ENCODE results near the gene C2CD3. TPM values are rescaled to one million over a fixed set of nuclear protein-coding genes. Genes with fewer than 3 reads are reported as not detected.

The C2CD3 gene
- total and polyA plus RNA-seq, 2 experiments from 2014 or later, result 7.3 to 9.2 TPM

DNA sequence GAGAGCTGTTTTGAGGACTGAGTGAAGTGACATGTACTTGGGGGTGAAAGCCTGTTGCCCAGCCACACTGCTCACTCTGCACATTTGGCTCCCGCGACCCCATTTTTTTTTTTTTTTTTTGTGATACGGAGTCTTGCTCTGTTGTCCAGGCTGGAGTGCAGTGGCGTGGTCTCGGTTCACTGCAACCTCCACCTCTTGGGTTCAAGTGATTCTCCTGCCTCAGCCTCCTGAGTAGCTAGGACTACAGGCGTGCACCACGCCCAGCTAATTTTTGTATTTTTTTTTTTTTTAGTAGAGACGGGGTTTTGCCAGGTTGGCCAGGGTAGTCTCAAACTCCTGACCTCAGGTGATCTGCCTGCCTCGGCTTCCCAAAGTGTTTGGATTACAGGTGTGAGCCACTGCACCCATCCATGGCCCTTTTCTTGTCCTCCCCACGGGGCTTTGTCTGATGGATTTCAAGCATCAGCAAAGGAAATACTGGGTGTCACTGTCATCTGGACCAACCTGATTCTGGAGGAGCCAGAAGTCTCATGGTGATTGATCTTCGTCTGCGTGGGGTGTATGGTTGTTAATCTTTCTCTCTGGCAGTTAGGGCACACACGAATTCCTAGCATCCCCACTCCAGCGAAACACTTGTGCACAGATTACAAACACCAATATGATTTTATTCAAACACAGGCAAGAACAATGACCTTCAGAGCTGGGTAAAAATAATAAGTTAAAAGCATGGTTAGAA lies 158.6 kb downstream of the C2CD3 start:
- Histone ChIP-seq H3K9ac (no peak overlapping the region), H3K9me3 (ENCODE audit: low read depth) (no peaks in the 10 kb centered on the region), H3K27ac (no peak overlapping the region), H3K4me3 (no peak overlapping the region), H2AFZ (no peak overlapping the region), H3K27me3 (replicated peaks; ENCODE audit: insufficient read depth) (no peaks in the 10 kb centered on the region), H3K9me2 (ENCODE audit: insufficient read depth) (no peaks in the 10 kb centered on the region), H3K79me2 (ENCODE audit: insufficient read depth) (no peaks in the 10 kb centered on the region), H3F3A (ENCODE audit: insufficient read depth) (no peaks in the 10 kb centered on the region), H3K4me1 (ENCODE audit: insufficient read depth) (no peaks in the 10 kb centered on the region), H4K20me1 (ENCODE audit: insufficient read depth) (no peaks in the 10 kb centered on the region), H3K4me2 (ENCODE audit: unreplicated experiment) (no peak overlapping the region), H3K36me3 (ENCODE audit: low read depth) (no peaks in the 10 kb centered on the region)
- WGBS, 2 experiments (ENCODE audit: low coverage in 1 of 2, low lambda C conversion rate in 2 of 2, missing lambda C conversion rate in 2 of 2), result 97 to 98% methylated on average over 13 to 14 of the region's 14 CpGs
- DNase-seq, result no peak
- in situ Hi-C loops (cut with MboI), result no loop called here
- TF ChIP-seq EZH2phosphoT487 (IDR thresholded peaks at IDR 0.05; ENCODE audit: insufficient read depth, low read depth) (no peak), EZH2 (IDR thresholded peaks at IDR 0.05; ENCODE audit: insufficient read depth, poor library complexity, severe bottlenecking) (no peak)

DNA sequence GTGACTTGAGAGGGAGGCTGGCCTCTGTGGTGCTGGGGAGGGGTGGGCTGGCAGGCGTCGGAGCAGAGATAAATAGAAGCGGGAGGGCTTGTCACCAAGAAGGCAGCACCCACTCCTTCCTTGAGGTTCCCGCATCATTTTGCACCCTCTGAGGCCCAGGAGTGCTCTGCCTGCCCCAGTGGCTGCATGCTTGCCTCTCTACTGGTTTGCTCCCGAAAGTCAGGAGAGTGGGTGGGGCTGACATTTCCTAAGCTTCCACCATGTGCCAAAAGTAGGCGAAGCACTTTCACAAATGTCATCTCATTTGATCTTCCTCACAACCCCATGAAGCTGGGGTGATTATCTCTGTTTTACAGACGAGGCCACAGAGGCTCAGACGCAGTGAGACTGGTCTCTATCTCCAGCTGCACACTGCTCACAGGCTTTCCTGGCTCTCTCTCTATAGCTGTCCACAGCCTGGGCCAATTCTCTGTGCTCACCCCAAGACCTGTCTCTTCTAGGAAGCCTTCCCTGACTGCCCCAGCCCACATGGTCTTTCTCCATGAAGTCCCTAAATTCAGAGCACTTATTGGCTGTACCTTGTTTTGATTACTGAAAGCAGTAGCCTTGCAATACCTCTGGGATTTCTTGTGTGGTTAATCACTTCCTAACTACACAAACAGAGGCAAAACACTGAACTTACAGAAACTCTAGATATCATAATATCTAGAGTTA lies 159.3 kb downstream of the C2CD3 start:
- Histone ChIP-seq H3K9ac (no peak overlapping the region), H3K4me2 (ENCODE audit: unreplicated experiment) (no peak overlapping the region), H3K79me2 (ENCODE audit: insufficient read depth) (no peaks in the 10 kb centered on the region), H3K4me1 (ENCODE audit: insufficient read depth) (no peaks in the 10 kb centered on the region), H3K36me3 (ENCODE audit: low read depth) (no peaks in the 10 kb centered on the region), H3K27me3 (replicated peaks; ENCODE audit: insufficient read depth) (no peaks in the 10 kb centered on the region), H3K27ac (no peak overlapping the region), H3K9me3 (ENCODE audit: low read depth) (no peaks in the 10 kb centered on the region), H3F3A (ENCODE audit: insufficient read depth) (no peaks in the 10 kb centered on the region), H3K4me3 (no peak overlapping the region), H3K9me2 (ENCODE audit: insufficient read depth) (no peaks in the 10 kb centered on the region), H4K20me1 (ENCODE audit: insufficient read depth) (no peaks in the 10 kb centered on the region), H2AFZ (no peak overlapping the region)
- peak; percentile 55 for DNase-seq
- in situ Hi-C loops (cut with MboI), result no loop called here
- TF ChIP-seq EZH2 (IDR thresholded peaks at IDR 0.05; ENCODE audit: insufficient read depth, poor library complexity, severe bottlenecking), result no peak
- no peak for TF ChIP-seq EZH2phosphoT487 (IDR thresholded peaks at IDR 0.05; ENCODE audit: insufficient read depth, low read depth)
- 83 to 85% methylated on average over 8 of the region's 8 CpGs for WGBS, 2 experiments (ENCODE audit: low coverage in 1 of 2, low lambda C conversion rate in 2 of 2, missing lambda C conversion rate in 2 of 2)

DNA sequence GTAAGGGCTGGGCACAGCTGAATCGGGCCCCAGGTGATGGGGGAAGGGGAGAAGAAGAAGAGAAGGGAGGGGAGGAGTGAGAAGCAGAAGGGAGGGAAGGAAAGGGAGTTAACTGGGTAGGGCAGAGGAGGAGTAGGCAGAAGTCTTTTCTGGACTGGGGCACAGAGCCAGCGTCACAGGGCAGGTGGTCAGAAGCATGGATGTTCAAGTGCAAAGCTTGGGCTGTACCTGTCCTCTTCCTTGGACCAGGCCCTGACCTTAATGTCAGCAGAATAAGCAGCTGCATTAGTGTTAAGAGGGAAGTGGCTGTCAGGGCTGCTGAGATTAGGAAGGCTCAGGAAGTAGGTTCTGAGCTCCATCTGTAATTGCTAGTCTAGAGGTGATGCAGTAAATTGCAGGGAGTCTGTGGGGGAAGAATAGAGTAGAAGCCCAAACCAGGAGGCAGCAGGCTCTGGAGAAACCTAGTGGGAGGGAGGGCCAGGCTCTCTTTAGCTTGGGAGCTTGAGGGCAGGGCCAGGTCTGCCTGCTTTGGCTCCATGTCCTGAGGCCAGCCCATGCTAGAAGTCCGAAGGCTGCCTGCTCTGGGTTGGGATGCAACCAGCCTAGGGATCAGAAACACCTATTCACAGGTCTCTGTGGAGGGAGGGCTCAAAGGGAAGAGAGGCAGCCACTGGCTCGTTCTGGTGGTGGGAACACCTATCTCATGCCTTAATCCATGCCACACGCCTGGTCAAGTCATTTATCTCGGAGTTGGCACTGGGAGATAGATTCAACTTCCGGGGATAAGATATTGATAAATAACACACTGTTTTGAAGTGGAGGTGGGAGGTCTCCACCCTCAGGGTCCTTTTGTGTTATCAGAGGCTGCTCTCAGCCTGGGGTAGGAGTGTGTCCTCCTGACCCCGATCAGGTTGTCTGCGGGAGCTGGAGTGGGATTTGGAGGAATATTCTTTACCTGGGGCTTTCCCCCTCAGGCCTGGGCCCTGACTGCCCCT lies 160.2 kb downstream of the C2CD3 start:
- Histone ChIP-seq H3K27ac (no peak overlapping the region), H3K9me2 (ENCODE audit: insufficient read depth) (no peaks in the 10 kb centered on the region), H3K9ac (no peak overlapping the region), H3K4me3 (no peak overlapping the region), H3K79me2 (ENCODE audit: insufficient read depth) (no peaks in the 10 kb centered on the region), H4K20me1 (ENCODE audit: insufficient read depth) (no peaks in the 10 kb centered on the region), H3K4me1 (ENCODE audit: insufficient read depth) (no peaks in the 10 kb centered on the region), H3K27me3 (replicated peaks; ENCODE audit: insufficient read depth) (no peaks in the 10 kb centered on the region), H2AFZ (no peak overlapping the region), H3K4me2 (ENCODE audit: unreplicated experiment) (no peak overlapping the region), H3K36me3 (ENCODE audit: low read depth) (no peaks in the 10 kb centered on the region), H3F3A (ENCODE audit: insufficient read depth) (no peaks in the 10 kb centered on the region), H3K9me3 (ENCODE audit: low read depth) (no peaks in the 10 kb centered on the region)
- in situ Hi-C loops (cut with MboI), result no loop called here
- DNase-seq, result no peak
- no peak for TF ChIP-seq EZH2phosphoT487 (IDR thresholded peaks at IDR 0.05; ENCODE audit: insufficient read depth, low read depth)
- 89 to 92% methylated on average over 9 of the region's 9 CpGs for WGBS, 2 experiments (ENCODE audit: low coverage in 1 of 2, low lambda C conversion rate in 2 of 2, missing lambda C conversion rate in 2 of 2)

DNA sequence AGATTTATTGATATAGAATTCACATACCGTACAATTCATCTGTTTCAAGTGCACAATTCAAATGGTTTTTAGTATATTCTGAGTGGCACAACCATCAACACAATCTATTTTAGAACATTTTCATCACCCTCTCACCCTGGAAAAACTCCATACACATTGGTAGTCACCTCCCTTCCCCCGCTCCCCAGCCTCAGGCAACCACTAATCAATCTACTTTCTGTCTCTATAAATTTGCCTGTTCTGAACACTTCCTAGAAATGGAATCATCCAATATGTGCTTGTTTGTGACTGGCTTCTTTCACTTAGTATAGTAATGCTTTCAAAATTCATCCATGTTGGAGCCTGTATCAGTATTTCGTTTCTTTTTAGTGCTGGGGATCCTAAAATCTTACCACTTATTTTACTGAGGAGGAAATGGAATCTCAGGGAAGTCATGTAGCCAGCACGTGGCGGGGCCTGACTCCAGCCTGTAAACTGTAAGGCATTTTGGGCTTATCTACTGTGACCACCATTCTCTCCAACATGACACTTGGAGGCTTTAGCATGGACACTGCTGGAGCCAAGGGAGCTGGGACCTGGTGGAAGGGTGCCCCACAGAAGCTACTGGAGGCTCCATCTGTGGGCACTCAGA lies 161.0 kb downstream of the C2CD3 start:
- no peaks in the 10 kb centered on the region for H3K9me3 ChIP-seq (ENCODE audit: low read depth)
- no peak overlapping the region for H3K9ac ChIP-seq
- WGBS, 2 experiments (ENCODE audit: low coverage in 1 of 2, low lambda C conversion rate in 2 of 2, missing lambda C conversion rate in 2 of 2), result 87 to 92% methylated on average over 5 of the region's 5 CpGs
- H3K4me1 ChIP-seq (ENCODE audit: insufficient read depth), result no peaks in the 10 kb centered on the region
- H3F3A ChIP-seq (ENCODE audit: insufficient read depth), result no peaks in the 10 kb centered on the region
- no peaks in the 10 kb centered on the region for H3K9me2 ChIP-seq (ENCODE audit: insufficient read depth)
- H3K36me3 ChIP-seq (ENCODE audit: low read depth), result no peaks in the 10 kb centered on the region
- no peak overlapping the region for H3K4me2 ChIP-seq (ENCODE audit: unreplicated experiment)
- no peak for DNase-seq
- no peak for TF ChIP-seq EZH2phosphoT487 (IDR thresholded peaks at IDR 0.05; ENCODE audit: insufficient read depth, low read depth)
- TF ChIP-seq EZH2 (IDR thresholded peaks at IDR 0.05; ENCODE audit: insufficient read depth, poor library complexity, severe bottlenecking), result no peak
- H4K20me1 ChIP-seq (ENCODE audit: insufficient read depth), result no peaks in the 10 kb centered on the region
- no peak overlapping the region for H3K27ac ChIP-seq
- H3K27me3 ChIP-seq (replicated peaks; ENCODE audit: insufficient read depth), result no peaks in the 10 kb centered on the region
- in situ Hi-C loops (cut with MboI), result no loop called here
- no peak overlapping the region for H3K4me3 ChIP-seq
- no peak overlapping the region for H2AFZ ChIP-seq
- no peaks in the 10 kb centered on the region for H3K79me2 ChIP-seq (ENCODE audit: insufficient read depth)
